ENCODE data around the gene BNIP3.
"Not testable (repeated sequence)": the region's sequence is repeated elsewhere in the genome, so short reads cannot be mapped to it uniquely, and the experiment has no call there.

Gene BNIP3

DNA sequence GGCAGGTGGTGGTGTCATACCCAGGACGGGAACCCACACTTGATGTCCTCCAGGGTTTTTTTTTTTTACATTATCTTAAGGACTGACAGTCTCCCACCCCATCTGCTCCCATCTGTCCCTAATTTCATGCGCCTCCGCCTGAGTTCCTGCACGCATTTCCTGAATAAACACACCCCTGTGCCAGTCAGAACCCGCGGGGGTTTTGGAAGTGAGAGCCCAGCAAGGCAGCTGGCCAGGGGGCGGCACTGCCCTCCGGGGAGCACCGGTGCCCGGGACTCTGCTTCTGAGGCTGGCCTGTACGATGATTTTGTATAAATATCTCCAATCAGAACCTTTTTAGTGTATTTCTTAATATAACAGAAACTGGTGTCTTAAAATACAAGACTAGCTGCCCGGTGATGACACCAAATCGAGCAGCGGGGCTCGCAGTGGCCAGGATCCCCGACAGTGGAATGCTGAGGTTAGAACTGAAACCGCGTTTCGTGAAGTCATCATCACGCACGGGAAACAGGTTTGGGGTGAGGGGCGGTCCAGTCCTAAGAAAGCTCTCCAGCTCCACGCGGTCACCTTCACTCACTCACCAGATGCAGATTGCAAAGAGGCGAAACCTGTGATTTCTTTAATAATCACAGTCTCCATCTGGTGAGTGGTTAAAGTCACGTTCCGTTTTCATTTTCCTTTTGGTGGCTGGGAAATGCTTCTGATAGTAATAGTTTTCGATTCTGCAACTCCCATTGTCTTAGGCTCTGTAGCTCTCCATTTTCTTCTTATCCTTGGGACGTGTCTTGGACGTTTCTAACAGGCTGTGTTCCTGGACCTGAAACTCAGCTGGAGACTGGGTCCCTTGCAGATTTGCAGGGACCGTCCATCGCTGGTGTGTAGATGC lies 19.7 kb downstream of the BNIP3 start:
- no peak for DNase-seq (ENCODE audit: low spot score)
- H3K27ac ChIP-seq, result no peak overlapping the region

GRCh38 chr10:131961047-131961776 lies 20.5 kb downstream of the BNIP3 start:
- no peak for TF ChIP-seq CTCF (IDR thresholded peaks at IDR 0.05)
- no peak for DNase-seq (ENCODE audit: low spot score)
- H3K27ac ChIP-seq, result no peak overlapping the region
- no peak overlapping the region for H3K4me3 ChIP-seq

More for the DNA sequence above, 19.7 kb downstream of the BNIP3 start:
- no peak overlapping the region for H3K4me3 ChIP-seq
- TF ChIP-seq CTCF (IDR thresholded peaks at IDR 0.05), result no peak

DNA sequence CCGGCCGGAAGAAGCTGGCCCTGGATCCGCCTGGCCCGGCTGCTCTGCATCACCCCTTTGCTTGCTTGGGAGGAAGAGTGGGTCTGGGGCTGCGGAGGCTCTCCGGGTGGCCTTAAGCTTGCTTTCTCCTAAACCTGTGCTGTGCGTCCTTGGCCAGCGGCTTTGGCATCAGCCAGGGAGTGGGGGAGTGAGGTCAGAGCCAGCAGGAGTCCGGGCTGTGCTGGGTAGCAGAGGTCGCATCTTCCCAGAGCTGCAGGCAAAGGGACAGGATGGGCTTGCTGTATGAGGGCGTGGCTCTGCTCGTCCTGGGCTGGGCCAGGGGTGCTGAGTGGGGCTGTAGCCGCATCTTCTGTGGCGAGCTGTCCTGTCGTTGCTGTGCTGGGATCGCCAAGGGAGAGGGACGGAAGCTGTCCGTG lies 21.1 kb downstream of the BNIP3 start:
- TF ChIP-seq CTCF (IDR thresholded peaks at IDR 0.05), result no peak
- no peak for DNase-seq (ENCODE audit: low spot score)
- Histone ChIP-seq H3K4me3 (no peak overlapping the region), H3K27ac (no peak overlapping the region)

DNA sequence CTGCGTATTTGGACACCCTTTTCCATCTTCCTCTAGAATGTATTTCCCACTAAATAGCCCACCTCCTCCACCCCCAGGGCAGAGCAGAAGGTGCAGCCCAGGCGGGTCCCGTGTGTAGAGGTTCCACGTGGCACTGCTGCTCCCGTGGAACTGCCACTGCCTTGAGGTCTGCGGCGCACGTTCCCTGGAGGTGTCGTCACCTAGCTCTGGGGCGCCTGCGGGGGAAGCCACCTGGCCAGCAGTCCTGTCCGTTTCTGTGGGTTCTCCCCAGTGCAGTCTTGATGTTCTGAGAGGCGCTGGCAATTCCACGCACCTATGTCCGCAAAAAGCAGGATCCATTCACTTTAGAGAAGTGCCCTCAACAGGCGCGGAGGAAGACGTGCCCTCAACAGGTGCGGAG lies 21.9 kb downstream of the BNIP3 start:
- H3K4me3 ChIP-seq, result no peak overlapping the region
- DNase-seq (ENCODE audit: low spot score), result no peak
- TF ChIP-seq CTCF (IDR thresholded peaks at IDR 0.05), result no peak
- H3K27ac ChIP-seq, result no peak overlapping the region

DNA sequence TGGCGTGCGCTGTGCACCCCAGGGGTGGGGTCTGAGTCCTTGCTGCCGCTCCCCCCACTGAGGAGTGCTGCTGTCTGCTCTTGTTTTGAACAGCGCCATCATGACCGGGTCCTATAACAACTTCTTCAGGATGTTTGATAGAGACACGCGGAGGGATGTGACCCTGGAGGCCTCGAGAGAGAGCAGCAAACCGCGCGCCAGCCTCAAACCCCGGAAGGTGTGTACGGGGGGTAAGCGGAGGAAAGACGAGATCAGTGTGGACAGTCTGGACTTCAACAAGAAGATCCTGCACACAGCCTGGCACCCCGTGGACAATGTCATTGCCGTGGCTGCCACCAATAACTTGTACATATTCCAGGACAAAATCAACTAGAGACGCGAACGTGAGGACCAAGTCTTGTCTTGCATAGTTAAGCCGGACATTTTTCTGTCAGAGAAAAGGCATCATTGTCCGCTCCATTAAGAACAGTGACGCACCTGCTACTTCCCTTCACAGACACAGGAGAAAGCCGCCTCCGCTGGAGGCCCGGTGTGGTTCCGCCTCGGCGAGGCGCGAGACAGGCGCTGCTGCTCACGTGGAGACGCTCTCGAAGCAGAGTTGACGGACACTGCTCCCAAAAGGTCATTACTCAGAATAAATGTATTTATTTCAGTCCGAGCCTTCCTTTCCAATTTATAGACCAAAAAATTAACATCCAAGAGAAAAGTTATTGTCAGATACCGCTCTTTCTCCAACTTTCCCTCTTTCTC lies 26.0 kb downstream of the BNIP3 start:
- no peak overlapping the region for H3K4me3 ChIP-seq
- no peak for TF ChIP-seq CTCF (IDR thresholded peaks at IDR 0.05)
- H3K27ac ChIP-seq, result no peak overlapping the region
- DNase-seq (ENCODE audit: low spot score), result no peak

DNA sequence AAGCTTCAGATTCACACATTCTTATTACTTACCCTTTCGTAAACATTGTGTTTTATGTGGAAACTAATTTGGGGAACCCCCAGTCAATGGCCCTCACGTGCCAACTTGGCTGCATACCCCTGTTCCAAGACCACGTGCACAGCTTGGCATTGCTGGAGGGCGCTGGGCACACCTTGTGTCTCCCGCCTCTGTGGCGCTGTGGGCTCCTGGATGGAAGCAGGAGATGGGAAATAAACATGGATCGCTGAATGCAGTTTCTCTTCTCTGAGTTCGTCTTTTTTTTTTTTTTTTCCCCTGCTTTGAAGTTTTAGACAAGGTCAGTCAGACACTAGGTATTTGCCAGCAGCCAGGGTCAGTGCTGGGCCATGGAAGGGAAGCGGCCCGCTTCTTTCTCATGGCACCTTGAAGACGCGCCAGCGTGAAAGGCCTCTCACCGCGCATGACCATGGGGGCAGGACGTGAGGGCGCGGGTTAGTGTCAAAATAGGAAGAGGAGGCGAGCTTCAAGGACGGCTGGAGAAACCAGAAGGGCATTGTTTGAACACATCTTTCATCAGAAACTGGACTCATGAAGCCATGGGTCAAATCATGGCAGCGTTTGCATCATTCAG lies 27.3 kb downstream of the BNIP3 start:
- no peak overlapping the region for H3K4me3 ChIP-seq
- no peak for DNase-seq (ENCODE audit: low spot score)
- H3K27ac ChIP-seq, result no peak overlapping the region
- TF ChIP-seq CTCF (IDR thresholded peaks at IDR 0.05), result no peak

DNA sequence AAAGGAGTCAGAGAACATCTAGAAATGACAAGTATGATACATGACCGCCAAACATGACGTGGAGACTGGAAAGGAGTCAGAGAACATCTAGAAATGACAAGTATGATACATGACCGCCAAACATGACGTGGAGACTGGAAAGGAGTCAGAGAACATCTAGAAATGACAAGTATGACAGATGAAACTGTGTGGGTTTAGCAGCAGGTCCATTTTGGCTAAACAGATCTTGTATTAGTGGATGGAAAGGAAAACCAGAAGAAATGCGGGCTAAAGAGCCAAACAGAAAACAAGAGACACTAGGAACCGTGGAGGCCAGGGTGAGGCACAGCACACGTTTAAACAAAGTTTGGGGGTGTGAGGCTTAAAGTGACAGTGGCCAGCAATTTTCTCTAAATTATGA lies 31.8 kb downstream of the BNIP3 start:
- DNase-seq (ENCODE audit: low spot score); H3K4me3 ChIP-seq; H3K27ac ChIP-seq: not testable (repeated sequence)
